GM19239 (cell line): ENCODE results near the gene TM4SF1.

Experiments used
- DNase-seq: peaks from one replicate; pipeline ENCODE4 v3.0.0; 2011; ENCODE audit warnings: low spot score; ENCODE audit not compliant: insufficient read length
- FAIRE-seq: peaks from 2 replicates; lab custom pipeline; 2011; peaks lifted over from hg19 to GRCh38; lab: Jason Lieb, UNC

Gene TM4SF1

DNA sequence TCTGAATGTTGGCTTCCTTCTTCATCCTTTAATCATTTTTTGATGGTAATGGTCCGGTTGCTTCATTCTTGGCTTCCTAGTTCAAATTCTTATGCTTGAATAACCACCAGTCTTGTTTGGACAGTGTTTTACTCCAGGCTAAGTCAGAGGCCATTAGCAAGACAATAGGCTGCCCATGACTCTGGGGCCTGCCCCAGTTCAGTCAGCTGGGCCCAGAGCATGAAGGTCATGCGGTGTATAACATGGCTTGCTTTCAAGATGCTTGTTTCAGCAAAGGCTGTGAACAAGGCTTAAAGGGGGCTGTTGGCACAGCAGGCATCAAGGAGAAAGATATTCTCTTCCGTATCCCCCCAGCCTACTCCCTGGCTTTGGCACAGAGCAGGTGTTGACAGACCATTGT is 57.7 kb downstream of the TM4SF1 start:
- FAIRE-seq (no peak), DNase-seq (no peak)
